KOPT-K1 (cell line): Measurements from ENCODE around the gene MRPL22.
"Not testable (repeated sequence)": the region's sequence is repeated elsewhere in the genome, so short reads cannot be mapped to it uniquely, and the experiment has no call there.

Source experiments
- H3K27ac ChIP-seq: fragments of 200-600 bp; sonication (generic); 2 replicates; pipeline ENCODE4 v1.5.1; 2016; ENCODE audit warnings: antibody characterized with exemption, mild to moderate bottlenecking, low read depth, low read length; ENCODE audit not compliant: poor library complexity, severe bottlenecking
- H3K36me3 ChIP-seq: fragments of 200-600 bp; sonication (generic); 2 replicates; pipeline ENCODE4 v1.5.1; 2017; ENCODE audit warnings: antibody characterized with exemption, mild to moderate bottlenecking, low read length, moderate library complexity; ENCODE audit not compliant: insufficient read depth
- H3K9me3 ChIP-seq: fragments of 200-600 bp; sonication (generic); 2 replicates; pipeline ENCODE4 v1.5.1; 2017; ENCODE audit warnings: antibody characterized with exemption, low read length, mild to moderate bottlenecking; ENCODE audit not compliant: insufficient read depth, poor library complexity, severe bottlenecking

The MRPL22 gene

GRCh38 chr5:154962494-154962893 lies 21.6 kb downstream of the MRPL22 start:
- no peak overlapping the region for H3K27ac ChIP-seq
- peaks cover 96% of the 10 kb centered on the region for H3K36me3 ChIP-seq
- H3K9me3 ChIP-seq, result no peaks in the 10 kb centered on the region

GRCh38 chr5:154966081-154966841 lies 25.4 kb downstream of the MRPL22 start:
- no peak overlapping the region for H3K27ac ChIP-seq
- H3K36me3 ChIP-seq, result peaks cover 81% of the 10 kb centered on the region

GRCh38 chr5:154966874-154967273 lies 26.0 kb downstream of the MRPL22 start:
- no peaks in the 10 kb centered on the region for H3K9me3 ChIP-seq
- H3K36me3 ChIP-seq, result peaks cover 75% of the 10 kb centered on the region
- H3K27ac ChIP-seq, result no peak overlapping the region

More at GRCh38 chr5:154966081-154966841, 25.4 kb downstream of the MRPL22 start:
- H3K9me3 ChIP-seq, result no peaks in the 10 kb centered on the region

GRCh38 chr5:154967421-154968024 lies 26.6 kb downstream of the MRPL22 start:
- H3K9me3 ChIP-seq, result no peaks in the 10 kb centered on the region
- no peak overlapping the region for H3K27ac ChIP-seq
- H3K36me3 ChIP-seq, result peaks cover 69% of the 10 kb centered on the region

- Histone ChIP-seq H3K27ac (no peak overlapping the region), H3K36me3 (peaks cover 55% of the 10 kb centered on the region), H3K9me3 (no peaks in the 10 kb centered on the region)
These were observed 28.1 kb downstream of the MRPL22 start for GRCh38 chr5:154968953-154969352.

- Histone ChIP-seq H3K36me3 (peaks cover 40% of the 10 kb centered on the region), H3K9me3 (no peaks in the 10 kb centered on the region), H3K27ac (no peak overlapping the region)
These were observed 29.9 kb downstream of the MRPL22 start for GRCh38 chr5:154970759-154971158.

GRCh38 chr5:154971501-154971900 lies 30.6 kb downstream of the MRPL22 start:
- H3K27ac ChIP-seq, result no peak overlapping the region

GRCh38 chr5:154972476-154973080 lies 31.7 kb downstream of the MRPL22 start:
- Histone ChIP-seq H3K27ac (no peak overlapping the region), H3K36me3 (peaks cover 22% of the 10 kb centered on the region), H3K9me3 (no peaks in the 10 kb centered on the region)

More at GRCh38 chr5:154971501-154971900, 30.6 kb downstream of the MRPL22 start:
- Histone ChIP-seq H3K9me3 (no peaks in the 10 kb centered on the region), H3K36me3 (peaks cover 33% of the 10 kb centered on the region)

GRCh38 chr5:154976082-154976481 lies 35.2 kb downstream of the MRPL22 start:
- not testable (repeated sequence) for H3K27ac ChIP-seq, H3K9me3 ChIP-seq, H3K36me3 ChIP-seq

- no peak overlapping the region for H3K27ac ChIP-seq
- H3K36me3 ChIP-seq, result no peaks in the 10 kb centered on the region
- H3K9me3 ChIP-seq, result no peaks in the 10 kb centered on the region
These were observed 36.5 kb downstream of the MRPL22 start for GRCh38 chr5:154977409-154977808.

GRCh38 chr5:154978294-154978693 lies 37.4 kb downstream of the MRPL22 start:
- not testable (repeated sequence) for H3K27ac ChIP-seq, H3K9me3 ChIP-seq, H3K36me3 ChIP-seq

GRCh38 chr5:154984946-154985516 lies 44.2 kb downstream of the MRPL22 start:
- Histone ChIP-seq H3K36me3 (no peaks in the 10 kb centered on the region), H3K9me3 (no peaks in the 10 kb centered on the region), H3K27ac (no peak overlapping the region)

- Histone ChIP-seq H3K36me3 (no peaks in the 10 kb centered on the region), H3K27ac (no peak overlapping the region), H3K9me3 (no peaks in the 10 kb centered on the region)
These were observed 45.3 kb downstream of the MRPL22 start for GRCh38 chr5:154986151-154986550.

GRCh38 chr5:154989626-154990025 lies 48.8 kb downstream of the MRPL22 start:
- no peaks in the 10 kb centered on the region for H3K9me3 ChIP-seq
- H3K36me3 ChIP-seq, result no peaks in the 10 kb centered on the region
- no peak overlapping the region for H3K27ac ChIP-seq

GRCh38 chr5:154993461-154993860 lies 52.6 kb downstream of the MRPL22 start:
- H3K27ac ChIP-seq, result no peak overlapping the region

More at GRCh38 chr5:154993461-154993860, 52.6 kb downstream of the MRPL22 start:
- Histone ChIP-seq H3K9me3 (no peaks in the 10 kb centered on the region), H3K36me3 (no peaks in the 10 kb centered on the region)
